ENCODE results near the gene SETMAR. TPM values are rescaled to one million over a fixed set of nuclear protein-coding genes. Genes with fewer than 3 reads are reported as not detected.
"Not testable (repeated sequence)": the region's sequence is repeated elsewhere in the genome, so short reads cannot be mapped to it uniquely, and the experiment has no call there.

SETMAR gene
- polyA plus RNA-seq (ENCODE audit: insufficient read length in 3 of 3): 10 to 100 TPM; 32.5 to 35.2 (median 34.6) TPM

DNA sequence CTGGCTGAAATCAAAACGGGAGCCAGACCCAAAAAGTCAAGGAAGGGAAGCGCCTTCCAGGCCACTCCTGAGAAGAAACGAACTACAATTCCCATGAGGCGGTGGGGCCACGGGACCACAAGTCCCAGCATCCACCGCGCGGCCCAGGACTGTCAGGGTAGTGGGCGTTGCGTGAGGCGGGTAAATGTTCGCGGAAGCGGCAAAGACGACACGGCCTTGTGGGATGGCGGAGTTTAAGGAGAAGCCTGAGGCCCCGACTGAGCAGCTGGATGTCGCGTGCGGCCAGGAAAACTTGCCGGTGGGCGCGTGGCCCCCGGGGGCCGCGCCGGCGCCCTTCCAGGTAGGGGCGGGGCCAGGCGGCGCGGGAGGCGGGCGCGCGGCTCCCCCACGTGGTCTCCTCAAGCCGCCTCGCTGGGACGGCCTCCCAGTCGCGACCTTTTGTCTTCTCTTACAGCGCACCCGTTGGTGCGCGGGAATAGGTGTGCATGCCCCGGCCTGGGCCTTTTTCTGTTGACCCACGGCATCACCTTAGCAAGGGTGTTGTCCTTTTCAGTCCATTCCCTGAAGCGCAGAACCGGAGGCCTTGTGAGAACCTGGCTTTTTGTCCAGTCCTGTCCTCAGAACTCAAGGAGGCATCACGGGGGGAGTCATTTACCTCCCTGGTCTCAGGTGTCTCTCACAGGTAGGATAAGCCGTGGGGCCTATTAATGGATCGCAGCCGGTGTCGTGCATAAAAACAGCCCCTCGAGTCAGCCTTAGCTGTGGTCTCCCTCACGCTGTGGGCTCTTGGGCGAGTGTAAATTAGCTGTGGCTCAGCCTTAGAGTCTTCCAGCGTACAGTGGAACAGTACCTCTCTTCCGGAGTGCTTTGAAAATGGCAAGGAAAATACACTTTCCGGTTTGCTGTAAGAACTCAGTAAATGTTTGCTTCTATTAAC, at the start of gene SETMAR:
Gene SETMAR, plus strand, starts transcription at position 183 of the 937 bp plus-strand sequence. Its CDS starts 2 bp downstream, at position 185.
- peak; percentile 80 to 81 (median 80) for DNase-seq (ENCODE audit: low read depth in 3 of 3, low spot score in 2 of 3)

DNA sequence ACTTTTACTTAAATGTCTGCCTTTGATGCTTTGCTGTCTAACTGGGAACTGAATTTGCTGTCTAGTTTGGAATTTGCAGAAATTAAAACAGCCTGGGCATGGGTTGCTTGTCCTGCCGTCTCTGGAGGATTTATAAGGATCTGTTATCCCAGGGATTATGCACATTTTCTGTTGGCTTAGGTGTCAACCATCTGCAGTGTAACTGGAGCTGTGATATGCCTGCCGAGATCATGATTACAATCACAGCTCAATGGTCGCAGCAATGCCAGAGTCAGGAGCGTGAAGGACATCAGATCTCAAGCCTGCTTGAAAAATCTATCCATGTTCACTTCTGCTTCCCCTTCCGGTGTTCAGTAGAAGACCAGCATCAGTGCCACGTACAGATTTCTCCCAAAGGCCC, 41.8 kb upstream of the SETMAR start:
- DNase-seq (ENCODE audit: low read depth in 3 of 3, low spot score in 2 of 3): no peak

DNA sequence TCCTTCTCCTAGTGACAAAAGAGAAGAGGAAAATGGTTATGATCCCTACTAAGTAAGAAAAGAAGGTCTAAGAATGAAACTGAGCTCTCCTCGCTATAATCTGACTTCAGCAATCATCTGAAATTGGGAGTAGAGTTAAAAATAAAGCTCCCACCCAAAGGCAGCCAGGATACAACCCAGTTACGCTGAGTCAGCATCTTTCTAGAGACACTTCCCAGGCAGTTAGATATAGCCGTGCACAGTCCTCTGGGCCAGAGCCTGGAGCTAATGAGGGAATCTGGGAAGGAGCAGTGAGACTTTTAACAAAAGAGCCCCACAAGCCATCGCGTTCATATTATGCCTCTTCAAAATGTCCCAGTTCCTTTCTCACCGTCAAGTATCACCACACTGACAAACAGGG, 39.1 kb upstream of the SETMAR start:
- no peak for DNase-seq (ENCODE audit: low read depth in 3 of 3, low spot score in 2 of 3)

DNA sequence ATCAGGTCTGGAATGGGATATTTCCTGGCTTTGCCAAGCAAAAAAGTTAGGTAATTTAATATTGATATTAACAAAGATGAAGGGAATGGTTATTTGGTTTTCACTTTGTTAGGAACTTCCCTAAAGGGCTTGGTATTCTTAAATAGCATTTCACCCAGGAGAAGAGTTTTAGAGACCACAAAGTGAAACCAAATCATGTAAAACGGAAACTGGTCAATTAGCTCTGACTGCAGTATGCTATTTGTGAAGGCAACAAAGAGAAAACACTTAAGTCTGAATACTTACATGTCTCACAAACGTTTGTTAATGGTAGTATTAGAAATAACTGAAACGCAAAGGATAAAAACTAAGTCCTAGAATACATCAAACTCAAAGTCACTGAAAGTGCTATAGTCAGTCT, 32.4 kb upstream of the SETMAR start:
- no peak for DNase-seq (ENCODE audit: low read depth in 3 of 3, low spot score in 2 of 3)

DNA sequence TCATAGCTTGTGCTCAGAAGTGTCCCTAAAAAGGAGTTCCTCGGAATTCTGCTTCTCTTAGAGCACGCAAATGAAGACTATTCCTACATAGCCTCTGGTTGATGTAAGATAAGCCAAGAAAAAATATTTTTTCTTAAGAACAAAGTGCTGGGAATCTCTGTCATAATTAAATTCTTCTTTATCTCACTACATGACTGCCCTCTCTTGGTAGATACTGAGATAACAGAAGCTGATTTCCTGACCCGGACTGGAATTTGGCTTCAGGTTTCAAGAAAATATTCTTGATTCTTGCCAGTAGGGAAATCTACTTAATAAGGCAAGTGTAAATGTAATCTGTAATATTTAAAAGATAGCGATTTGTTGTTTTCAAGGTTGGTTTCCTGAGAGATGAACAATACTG, 31.3 kb upstream of the SETMAR start:
- peak in 2 of 3 donors; percentile 27 to 29 for DNase-seq (ENCODE audit: low read depth in 3 of 3, low spot score in 2 of 3)

DNA sequence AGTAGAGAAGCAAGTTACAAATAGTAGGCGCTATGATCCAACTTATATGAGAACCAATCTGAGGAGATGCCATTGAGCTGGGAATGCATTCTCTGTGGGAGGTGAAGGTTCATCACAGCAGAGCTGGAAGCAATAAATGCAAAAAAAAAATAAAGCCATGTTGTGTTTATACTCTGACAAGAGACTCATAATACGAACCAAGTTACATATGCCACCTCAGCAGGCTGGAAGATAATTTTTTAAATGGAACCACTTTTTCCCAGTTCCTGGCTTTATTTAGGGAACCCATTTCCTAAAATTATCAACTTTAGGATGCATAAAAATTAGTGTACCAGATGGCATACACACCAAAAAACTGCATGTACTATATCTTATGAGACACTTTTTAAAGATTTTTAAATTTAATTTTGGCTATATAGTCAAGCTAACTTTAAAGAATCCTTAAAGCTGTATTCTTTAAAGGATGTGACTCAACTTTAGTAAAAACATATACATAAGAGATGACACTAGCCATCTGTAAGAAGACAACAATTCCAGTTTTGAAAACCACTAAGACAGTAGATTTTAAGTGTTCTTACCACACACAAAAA, 23.6 kb upstream of the SETMAR start:
- no peak for DNase-seq (ENCODE audit: low read depth in 3 of 3, low spot score in 2 of 3)

DNA sequence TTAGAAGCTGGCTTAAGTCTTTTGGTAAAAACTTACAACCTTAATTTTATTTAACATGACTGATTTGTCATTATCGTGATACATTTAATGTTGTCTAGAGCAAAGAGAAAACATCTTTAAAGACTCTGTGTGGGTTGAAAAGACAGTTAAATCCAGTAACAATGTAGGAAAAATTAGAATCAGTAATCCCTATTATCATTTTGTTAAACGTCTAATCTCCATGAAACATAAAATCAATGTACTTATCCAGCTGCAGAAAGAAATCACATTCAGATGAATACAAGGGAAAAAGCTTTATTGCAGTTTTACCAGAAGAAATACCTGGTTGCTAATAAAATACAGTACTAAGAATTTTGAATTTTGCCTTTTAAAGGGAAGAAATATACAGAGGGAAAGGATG, 21.2 kb upstream of the SETMAR start:
- no peak for DNase-seq (ENCODE audit: low read depth in 3 of 3, low spot score in 2 of 3)

DNA sequence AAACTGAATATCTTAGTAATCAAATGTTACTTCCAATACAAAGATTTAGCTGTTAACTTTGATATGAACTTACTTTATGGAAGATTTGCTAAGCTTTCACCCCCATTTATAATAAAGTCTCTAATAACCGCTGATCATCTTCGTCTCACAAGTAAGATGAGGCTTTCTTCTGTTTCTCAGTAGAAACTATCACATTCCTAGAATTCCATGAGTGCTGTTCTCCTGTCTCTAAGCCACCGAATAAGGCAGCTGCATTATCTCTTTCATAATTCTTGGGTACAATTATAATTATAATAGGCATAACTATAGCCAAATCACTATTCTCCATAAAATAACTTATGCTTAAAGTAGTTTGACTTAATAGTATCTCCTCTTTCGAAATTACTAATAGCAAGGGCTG, 18.3 kb upstream of the SETMAR start:
- DNase-seq (ENCODE audit: low read depth in 3 of 3, low spot score in 2 of 3): no peak

DNA sequence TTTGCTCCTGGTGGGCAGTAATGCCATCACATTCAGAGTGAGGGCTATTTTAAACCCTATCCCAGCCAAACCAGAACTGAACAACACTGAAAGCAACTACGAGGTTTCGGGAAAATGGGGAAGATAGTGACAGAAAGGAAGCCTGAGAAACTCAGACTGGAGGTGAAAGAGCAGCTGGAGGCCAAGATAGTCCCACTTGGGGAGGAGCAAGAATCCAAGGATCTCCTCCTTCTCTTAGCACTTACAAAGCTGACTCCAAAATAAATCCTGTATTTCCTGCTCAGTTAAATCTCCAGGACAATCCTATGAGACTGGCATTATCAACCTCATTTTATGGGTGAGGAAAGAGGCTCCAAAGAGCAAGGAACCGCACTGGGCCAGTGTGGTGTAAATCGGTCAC, 14.1 kb upstream of the SETMAR start:
- no peak for DNase-seq (ENCODE audit: low read depth in 3 of 3, low spot score in 2 of 3)

DNA sequence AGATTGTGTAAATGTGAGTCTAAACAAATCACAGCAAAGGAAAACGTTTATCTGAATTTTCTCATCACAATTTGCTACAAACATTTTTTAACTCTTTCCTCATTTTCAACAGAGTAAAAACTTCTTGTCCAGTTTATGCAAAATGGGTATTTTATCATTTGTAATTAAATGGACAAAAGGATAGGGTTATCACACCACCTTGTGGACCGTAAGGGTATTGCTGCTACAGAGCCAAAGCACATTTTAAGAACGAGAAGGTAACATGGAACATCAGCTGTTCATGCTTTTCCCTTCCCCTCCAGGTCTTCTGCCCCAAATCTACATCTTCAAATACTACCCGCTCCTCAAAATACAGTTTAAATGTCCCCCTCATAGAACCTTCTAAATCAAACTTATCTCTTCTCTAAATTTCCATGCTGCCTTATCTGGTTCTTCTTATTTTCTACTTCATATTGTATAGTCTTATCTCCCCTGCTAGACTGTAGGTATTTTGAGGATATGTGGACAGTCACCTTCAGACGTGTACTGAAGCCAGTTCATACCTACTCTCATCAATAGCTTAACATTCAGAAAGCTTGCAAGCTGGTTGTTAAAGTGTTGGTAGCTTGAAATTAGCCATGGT, 12.8 kb upstream of the SETMAR start:
- no peak for DNase-seq (ENCODE audit: low read depth in 3 of 3, low spot score in 2 of 3)

DNA sequence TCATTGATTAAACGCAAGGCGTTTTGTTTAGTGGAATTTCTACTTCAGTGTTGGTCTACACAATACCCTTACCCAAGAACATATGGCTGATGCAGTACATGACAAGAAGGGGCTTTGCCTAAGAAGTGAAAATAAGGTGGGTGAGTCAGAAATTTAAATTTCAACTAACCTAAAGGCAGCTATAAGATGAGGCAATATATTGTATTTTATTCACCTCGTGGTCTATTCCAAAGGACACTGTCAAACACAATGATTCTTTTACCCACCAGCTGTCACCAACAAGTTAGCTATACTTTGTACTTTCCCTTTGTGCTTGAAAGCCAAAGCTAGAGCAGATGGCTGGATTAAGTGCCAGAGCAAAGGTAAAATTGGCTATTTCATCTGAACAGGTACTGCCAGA, 10.9 kb upstream of the SETMAR start:
- DNase-seq (ENCODE audit: low read depth in 3 of 3, low spot score in 2 of 3): no peak

DNA sequence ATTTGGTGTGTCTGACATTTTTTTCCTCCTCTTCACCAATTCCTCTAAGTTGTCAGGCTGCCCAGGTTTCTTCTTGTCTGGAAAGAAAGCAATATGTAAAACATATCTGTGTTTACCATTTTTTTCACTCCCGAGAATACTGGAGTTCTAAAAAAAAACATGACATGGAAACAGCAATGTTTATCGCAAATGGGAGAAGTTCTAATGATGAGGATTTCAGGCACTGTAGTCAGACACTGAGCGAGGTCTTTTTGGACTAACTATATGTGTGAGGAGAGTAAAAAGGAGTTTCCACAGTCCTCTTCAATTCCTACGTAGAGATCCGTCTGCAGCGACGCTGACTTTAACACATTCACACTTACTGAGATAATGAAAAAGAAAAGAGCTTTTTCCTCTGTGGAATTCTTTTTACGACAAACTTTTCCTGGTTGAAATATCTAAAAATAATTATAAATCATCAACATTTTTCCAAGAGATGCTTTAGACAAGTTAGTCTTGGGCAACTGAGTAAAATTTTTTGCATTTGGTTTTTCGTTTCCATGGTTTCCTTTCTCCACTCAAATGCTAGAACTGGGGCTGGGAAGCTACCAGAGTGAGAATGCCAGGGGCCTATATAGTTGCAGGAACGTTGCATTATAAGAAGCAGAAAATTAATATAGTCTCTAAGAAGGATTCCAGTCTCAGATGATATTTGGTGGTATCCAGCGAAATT, 8.4 kb upstream of the SETMAR start:
- DNase-seq (ENCODE audit: low read depth in 3 of 3, low spot score in 2 of 3): no peak

DNA sequence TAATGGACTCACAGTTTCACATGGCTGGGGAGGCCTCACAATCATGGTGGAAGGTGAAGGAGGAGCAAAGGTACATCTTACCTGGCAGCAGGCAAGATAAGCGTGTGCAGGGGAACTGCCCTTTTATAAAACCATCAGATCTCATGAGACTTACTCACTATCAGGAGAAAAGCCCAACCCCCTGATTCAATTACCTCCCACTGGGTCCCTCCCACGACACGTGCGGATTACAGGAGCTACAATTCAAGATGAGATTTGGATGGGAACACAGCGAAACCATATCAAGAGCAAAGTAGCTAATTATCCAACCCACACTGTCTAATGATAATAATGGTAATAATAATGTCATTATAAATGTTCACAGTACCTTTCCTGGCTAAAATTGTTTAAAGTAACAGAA, 6.7 kb upstream of the SETMAR start:
- DNase-seq (ENCODE audit: low read depth in 3 of 3, low spot score in 2 of 3): not testable (repeated sequence)

DNA sequence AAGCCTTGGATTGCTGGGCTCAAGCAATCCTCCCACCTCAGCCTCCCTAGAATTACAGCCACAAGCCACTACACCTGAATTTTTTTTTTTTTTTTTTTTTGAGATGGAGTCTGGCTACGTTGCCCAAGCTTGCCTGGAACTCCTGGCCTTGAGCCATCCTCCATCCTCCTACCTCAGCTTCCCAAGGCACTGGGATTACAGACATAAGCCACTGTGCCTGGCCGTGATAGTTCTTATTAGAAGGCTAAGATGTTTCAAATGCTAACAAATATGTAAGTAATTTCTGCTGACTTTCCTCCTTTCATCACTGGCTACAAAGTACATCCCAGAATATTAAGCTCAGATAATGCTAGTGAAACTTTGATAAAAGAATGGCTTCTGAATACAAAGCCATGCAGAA, 5.7 kb upstream of the SETMAR start:
- no peak for DNase-seq (ENCODE audit: low read depth in 3 of 3, low spot score in 2 of 3)

DNA sequence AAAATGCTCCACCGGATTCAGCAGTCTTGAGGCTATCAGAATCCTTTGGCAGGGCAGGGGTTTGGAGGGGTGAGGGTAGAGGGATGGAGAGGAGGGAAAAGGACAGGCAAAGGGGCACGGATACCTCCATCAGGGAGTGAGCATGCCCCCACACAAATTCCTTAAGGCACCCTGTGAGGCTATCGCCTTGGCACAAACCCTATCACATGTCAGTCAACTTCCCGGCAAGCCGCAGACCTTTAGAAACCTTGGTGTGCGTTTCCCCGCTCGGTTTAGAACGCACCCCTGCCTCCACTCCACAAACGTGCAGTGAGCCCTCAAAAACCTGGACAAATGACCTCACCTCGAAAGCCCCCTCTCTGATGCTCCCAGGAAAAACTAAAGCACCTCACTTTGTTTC, 422 bp upstream of the SETMAR start:
- DNase-seq (ENCODE audit: low read depth in 3 of 3, low spot score in 2 of 3): no peak

DNA sequence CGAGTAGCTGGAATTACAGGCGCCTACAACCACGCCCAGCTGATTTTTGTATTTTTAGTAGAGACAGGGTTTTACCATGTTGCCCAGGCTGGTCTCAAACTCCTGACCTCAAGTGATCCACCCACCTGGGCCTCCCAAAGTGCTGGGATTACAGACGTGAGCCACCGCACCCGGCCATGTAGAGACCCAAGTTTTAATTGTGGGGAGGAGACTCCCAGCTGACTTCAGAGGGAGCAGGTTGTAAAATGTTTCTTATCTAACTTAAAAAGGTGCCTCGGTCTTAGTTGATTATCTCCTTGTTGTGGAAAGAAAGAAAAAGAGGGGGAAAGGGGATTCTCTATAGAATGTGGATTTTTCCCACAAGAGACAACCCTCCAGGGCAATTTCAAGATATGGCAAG, 2.0 kb downstream of the SETMAR start:
- DNase-seq (ENCODE audit: low read depth in 3 of 3, low spot score in 2 of 3): not testable (repeated sequence)

DNA sequence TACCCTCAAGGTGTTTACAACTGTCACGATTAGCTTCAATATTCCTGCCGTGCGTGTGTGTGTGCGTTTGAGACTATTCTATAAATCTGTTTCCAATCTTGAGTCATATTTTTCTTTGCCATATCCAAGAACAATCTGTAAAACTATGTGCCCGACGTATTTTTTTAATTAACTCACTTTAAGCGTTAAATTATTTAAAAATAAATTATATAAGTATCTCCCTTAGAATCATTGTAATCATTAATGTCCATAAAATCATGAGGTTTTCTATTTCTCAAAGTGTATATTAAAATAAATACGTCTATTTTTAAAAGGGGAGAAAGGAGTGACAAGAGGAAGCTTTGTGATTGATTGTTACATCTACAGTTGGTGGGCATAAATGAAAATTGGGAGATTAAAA, 2.9 kb downstream of the SETMAR start:
- no peak for DNase-seq (ENCODE audit: low read depth in 3 of 3, low spot score in 2 of 3)

DNA sequence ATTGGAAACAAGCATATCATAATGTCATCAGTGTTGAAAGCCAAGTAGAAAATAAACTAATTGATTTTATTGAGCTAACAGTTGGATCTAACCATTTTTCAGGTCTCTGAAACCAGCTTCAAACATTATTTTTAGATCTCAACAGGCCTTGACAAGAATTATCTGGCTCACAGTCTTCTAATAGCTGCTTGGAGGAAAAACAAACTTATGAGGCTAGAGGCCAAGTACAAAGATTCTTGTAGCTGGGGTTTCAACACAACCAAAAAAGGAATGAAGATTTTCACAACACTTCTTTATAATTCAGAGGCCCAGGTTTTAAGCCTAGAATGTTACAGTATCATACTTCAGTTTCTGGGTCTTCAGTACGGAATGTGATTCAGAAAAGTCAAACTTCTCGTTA, 3.7 kb downstream of the SETMAR start:
- DNase-seq (ENCODE audit: low read depth in 3 of 3, low spot score in 2 of 3): no peak

DNA sequence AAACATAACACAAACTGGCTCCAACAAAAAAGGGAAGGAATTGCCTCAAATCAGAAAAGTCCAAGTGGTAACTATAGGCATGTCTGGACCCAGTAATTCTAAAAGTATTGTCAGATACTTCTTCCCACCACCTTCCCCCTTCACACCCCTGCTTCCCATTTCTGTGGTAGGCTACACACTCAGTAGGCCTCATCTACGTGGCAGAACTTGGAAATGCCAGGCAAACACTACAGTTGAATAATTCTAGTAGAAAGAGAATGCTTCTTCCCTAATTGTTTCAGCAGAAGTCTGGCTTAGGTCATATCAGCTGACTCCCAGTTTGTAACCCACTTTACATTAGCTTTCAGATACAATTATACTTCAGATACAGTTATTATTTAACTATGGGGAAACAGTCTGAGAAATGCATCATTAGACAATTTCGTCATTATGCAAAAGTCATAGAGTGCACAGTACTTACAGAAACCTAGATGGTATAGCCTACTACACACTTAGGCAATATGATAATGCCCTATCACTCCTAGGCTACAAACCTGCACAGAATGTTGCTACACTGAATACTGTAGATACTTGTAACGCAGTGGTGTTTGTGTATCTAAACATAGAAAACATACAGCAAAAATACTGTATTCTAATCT, 6.4 kb downstream of the SETMAR start:
- no peak for DNase-seq (ENCODE audit: low read depth in 3 of 3, low spot score in 2 of 3)

DNA sequence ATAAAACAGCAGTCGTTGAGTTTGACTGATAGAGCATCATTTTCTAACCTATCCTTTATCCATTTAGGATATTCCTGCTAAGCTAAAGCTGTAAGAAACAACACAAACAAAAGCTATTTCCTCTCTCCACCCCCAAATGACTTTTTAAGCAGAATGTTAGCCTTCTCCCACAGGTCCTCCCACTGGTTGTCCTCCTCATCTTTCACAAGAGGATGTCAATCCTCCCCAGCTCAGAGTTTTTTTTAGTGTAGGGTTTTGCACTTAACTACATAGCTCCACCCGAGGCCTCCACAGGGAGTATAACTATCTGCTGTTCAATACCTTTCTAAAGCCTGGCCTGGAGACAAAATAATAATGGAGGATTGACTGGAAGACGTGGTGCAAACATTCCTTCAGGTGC, 7.8 kb downstream of the SETMAR start:
- DNase-seq (ENCODE audit: low read depth in 3 of 3, low spot score in 2 of 3): peak in 1 of 3 donors; percentile 44

DNA sequence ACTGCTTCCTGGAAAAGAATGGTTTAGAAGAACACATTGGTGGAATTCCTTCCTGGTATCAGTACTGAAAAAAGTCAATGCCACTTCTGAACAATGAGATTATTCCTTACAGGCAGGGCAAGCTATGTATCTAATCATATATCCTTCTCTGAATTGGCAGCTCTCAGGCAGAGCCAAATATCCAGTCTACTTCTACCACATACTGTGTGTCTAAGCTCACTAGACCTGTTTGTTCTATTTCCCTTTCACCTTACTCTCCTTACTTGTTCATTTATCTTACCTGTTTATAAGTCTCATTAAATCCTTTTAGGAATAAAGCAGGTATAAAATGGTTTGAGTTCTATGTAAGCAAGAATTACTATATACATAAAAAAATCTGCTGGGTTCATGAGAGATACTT, 8.3 kb downstream of the SETMAR start:
- no peak for DNase-seq (ENCODE audit: low read depth in 3 of 3, low spot score in 2 of 3)

Data from right renal cortex interstitium (tissue), 3 donors.